GM15510 (cell line): ENCODE measurements around the gene SLC2A3.

ENCODE experiments used
- POLR2A ChIP-seq: IDR thresholded peaks from 3 replicates; pipeline ENCODE4 v1.6.1; 2011; ENCODE audit warnings: borderline replicate concordance; ENCODE audit not compliant: insufficient read length; ENCODE audit errors: extremely low read depth

The SLC2A3 gene

GRCh38 chr12:7935590-7936581, at the start of gene SLC2A3:
Gene SLC2A3, minus strand, starts transcription at chr12:7936187. Its CDS starts 153 bp downstream, at chr12:7936034.
- TF ChIP-seq POLR2A: peak; percentile 60

- TF ChIP-seq POLR2A: no peak
Measured at GRCh38 chr12:7984900-7985299, 48.9 kb upstream of the SLC2A3 start.

- TF ChIP-seq POLR2A: no peak
Measured at GRCh38 chr12:7981446-7981845, 45.5 kb upstream of the SLC2A3 start.

GRCh38 chr12:7973457-7973825, 37.5 kb upstream of the SLC2A3 start:
- no peak for TF ChIP-seq POLR2A

- no peak for TF ChIP-seq POLR2A
Measured at GRCh38 chr12:7972734-7973456, 36.9 kb upstream of the SLC2A3 start.

DNA sequence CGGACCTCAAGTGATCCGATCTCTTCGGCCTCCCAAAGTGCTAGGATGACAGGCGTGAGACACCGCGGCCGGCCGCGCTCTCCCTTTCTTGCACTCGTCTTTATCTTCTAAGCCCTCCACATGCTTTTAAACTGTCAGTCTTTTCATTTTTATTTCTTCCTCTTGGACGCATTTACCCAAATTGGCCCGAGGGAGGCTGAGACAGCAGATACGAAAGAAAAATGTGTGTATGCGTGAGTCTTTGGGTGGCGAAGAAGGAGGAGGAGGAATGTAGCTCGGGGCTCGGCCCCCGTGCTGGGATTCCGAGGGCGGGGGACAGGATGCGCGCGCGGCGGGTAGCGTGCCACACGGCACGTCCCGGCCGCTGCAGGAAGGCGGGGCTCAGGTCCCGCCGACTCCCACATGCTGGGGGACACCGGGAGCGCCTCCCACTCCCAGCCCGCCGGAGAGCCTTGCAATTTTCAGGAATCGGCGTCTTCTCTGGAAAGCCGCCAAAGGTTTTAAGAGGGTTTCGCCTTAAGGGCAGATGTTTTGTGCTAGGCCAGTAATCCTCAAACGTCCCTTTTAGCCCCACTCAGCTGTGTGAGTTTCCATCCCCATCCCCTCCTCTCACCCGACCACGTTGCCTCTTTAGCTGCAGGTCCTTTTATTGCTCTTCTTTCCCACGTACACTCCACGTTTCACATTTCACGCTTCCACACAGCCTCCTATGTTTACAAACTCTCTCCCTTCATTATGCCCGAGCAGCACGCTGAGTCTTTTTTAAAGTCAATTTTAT, 34.7 kb upstream of the SLC2A3 start:
- peak; percentile 58 for TF ChIP-seq POLR2A

GRCh38 chr12:7966563-7966962, 30.6 kb upstream of the SLC2A3 start:
- TF ChIP-seq POLR2A: no peak

DNA sequence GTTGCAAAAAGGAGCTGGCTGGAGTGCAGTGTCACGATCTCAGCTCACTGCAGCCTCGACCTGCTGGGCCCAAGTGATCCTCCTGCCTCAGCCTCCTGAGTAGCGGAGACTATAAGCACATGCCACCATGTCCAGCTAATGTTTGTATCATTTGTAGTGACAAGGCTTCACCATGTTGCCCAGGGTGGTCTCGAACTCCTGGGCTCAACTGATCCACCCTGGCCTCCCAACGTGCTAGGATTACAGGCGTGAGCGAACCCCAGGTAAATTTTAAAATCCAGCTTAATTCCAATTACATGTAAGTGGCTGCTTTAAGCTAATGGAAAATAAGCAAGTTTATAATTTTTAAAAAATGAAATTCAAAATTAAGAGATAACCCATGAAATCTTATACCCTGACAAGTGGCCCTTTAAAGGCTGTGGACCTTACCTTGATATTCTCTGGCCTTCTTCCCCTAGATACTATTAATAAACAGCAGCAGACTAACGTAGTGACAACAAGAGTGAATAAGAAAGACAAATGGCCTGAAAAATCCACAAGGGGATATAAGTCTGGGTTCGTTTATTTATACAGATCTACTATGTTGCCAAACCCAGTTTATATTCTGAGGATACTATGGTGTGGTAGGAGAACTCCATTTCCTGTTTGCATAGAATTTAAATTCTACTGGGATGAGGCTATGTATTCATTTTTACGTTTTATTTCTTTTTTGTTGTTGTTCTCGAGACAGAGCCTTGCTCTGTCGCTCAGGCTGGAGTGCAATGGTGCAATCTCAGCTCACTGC, 25.6 kb upstream of the SLC2A3 start:
- no peak for TF ChIP-seq POLR2A

DNA sequence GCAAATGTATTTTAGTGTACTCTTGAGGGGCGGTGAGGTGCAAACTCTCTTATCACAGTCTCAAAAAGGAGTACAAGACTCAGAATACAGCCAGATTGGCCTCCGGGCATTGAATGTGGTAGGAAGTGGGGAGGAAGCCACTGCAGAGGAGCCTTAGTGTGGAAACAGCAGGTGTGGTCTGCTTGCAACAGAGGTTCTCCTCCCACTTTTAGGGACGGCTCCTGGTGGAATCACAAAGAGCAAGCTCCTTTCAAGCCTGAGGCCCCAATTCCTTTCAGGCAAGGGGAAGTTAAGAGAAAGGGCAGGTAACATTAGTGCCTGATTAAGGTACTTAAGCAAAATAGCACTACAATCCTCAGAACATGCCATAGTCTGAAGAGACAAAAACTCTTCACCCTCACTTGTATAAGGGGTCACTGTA, 23.7 kb upstream of the SLC2A3 start:
- TF ChIP-seq POLR2A: peak; percentile 46

GRCh38 chr12:7959278-7959677, 23.3 kb upstream of the SLC2A3 start:
- no peak for TF ChIP-seq POLR2A

DNA sequence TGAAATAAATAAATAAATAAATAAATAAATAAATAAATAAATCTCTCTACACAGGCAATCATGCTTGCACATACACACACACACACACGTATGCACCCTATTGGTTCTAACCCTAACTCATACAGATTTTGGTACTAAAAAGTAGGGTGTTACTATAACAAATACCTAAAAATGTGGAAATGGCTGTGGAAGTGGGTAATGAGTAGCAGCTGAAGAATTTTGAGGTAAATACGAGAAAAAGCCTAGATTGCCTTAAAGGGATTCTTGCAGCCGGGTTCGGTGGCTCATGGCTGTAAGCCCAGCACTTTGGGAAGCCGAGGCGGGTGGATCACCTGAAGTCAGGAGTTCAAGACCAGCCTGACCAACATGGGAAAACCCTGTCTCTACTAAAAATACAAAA, 15.7 kb upstream of the SLC2A3 start:
- TF ChIP-seq POLR2A: no peak

GRCh38 chr12:7948589-7949260, 12.7 kb upstream of the SLC2A3 start:
- TF ChIP-seq POLR2A: no peak

DNA sequence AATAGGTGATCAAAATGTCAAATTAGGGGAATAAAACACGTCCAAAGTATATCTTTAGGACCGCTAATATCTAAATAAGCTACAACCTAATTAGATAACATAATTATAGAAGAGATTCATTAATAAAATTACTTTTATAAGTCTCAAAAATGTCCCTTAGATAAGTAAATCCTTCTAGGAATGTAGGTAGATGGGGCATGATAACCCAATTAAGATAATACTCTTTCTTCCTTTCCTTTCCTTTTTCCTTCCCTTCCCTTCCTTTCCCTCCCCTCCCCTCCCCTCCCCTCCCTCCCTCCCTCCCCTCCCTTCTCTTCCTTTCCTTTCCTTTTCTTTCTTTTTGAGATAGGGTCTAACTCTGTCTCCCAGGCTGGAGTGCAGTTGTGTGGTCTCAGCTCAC, 11.0 kb upstream of the SLC2A3 start:
- no peak for TF ChIP-seq POLR2A

DNA sequence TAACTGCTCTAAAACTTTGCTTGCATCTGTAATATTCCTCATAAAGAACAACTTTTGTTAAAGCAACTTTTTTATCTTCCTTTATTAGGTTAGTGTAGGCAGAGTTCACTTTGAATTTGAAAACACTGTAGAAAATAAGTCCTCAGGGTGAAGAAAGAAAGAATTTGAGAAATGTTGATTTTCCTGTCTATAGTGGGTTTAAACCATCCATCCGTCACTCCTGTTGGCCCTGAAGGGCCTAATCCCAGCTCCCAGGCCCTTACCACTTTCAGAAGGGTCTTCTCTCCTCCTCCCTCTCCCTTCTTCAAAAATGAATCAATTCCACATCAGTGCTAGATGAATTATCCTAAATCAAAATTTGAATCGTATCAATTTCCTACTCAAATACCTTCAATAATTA, 4.9 kb upstream of the SLC2A3 start:
- TF ChIP-seq POLR2A: no peak

DNA sequence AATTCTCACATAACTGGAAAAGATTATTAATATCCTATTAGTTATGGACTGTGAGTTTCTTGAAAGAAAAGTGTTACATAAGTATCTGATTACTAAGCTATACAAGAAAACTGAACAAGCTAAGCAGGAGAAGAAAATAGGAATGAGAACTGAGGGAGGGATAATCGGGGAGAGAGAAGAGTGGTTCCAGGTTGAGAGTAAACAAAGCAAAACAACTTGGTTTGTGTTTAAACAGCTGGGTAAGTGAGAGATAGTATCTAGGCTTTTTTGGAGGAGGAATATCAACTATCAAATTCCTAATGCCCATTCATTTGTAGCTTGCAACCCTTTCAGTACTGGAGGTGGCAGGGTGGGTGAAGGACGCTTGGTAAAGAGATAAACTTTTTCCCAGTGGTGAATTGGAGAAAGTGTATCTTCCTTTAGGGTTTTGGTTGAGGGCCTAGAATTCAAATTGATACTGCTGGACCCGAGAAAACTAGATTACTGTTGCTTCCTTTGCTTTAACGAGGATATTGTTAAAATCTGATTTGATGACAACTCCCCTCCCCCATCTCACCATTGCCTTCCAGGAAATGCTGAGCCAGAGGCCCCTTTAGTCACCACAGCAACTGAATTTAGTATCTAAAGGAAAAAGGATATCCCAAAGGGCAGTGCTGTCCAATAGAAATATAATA, 2.0 kb upstream of the SLC2A3 start:
- TF ChIP-seq POLR2A: no peak
